ENCODE measurements around the gene MS4A10.
"Not testable (repeated sequence)": the region's sequence is repeated elsewhere in the genome, so short reads cannot be mapped to it uniquely, and the experiment has no call there.

Gene MS4A10

DNA sequence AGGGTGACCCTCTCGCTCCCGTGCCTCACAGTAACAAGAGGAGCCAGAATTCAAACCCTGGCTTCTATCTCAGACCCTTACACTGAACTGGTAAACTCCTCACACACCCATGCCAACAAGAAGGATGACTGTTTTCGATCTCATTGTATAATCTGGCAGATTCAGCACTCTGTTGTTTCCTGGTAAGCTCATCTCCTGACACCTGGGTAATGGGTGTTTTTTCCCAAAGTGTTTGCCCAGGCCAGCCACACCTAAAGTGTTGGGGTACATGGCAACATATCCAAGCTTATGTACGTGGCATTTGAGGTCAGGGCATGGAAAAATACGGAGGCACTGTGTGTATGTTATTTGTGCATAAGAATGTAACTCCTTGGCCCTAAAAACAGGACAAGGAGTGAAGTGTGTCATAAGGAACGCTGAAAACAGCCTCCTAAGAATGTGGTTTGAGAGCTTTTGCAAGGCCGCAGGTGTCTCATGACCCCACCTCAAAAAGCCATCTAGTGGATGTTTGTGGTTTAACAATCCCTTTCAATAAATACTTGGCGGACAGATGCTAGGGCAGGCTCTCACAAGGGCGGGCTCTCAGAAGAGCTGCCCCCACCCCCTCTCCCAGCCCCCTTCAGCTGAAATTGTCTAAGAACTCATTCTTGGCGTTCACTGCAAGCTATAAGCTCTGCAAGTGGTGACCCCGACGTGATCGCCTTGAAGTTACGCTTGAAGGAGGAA is 28.7 kb upstream of the MS4A10 start, which contains the start of gene MS4A15:
Gene MS4A15 (plus strand): TSS at position 561 of the 726 bp plus-strand sequence. CDS start 6,867 bp downstream, outside the sequence.
- Histone ChIP-seq H3K9me3 (ENCODE audit: control insufficient read depth, low read depth, low read length) (no peaks in the 10 kb centered on the region), H3K4me3 (ENCODE audit: low read length) (no peak within 1 kb of the TSS), H3K27me3 (ENCODE audit: control insufficient read depth, insufficient read depth, low read length) (no peaks in the 10 kb centered on the region), H3K9ac (ENCODE audit: low read length) (no peak within 1 kb of the TSS), H3K36me3 (ENCODE audit: control insufficient read depth, low read depth, low read length) (no peaks in the 10 kb centered on the region), H3K4me1 (ENCODE audit: control insufficient read depth, low read depth, low read length) (no peaks in the 10 kb centered on the region), H3K27ac (ENCODE audit: low read length) (no peak within 1 kb of the TSS)

DNA sequence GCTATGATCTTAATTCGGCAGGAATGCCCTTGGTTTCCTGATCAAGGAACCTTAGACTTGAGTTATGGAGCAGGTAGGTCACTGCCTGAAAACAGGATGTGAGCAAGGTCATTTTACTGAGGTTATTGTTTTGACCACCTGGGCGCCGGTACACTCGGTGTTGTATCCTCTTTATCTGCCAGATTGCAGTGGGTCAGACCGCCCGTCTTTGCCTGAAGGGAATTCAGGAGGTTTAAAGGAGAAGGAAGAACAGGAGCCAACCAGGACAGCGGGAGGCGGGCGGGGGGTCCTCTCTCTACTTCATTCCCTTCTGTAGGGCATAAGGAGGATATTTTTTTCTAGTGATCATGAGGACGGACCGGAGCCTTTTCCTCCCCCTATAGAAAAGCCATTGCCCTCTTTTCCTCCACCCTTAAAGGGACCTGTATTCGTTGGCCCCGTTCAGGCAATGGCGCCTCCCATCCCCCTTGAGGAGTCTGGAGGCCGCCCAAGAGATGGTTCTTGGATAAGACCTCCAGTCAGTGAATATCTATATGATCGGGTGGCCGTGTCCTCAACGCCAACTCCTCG is 27.8 kb upstream of the MS4A10 start:
- Histone ChIP-seq H3K4me1 (ENCODE audit: control insufficient read depth, low read depth, low read length) (no peaks in the 10 kb centered on the region), H3K27me3 (ENCODE audit: control insufficient read depth, insufficient read depth, low read length) (no peaks in the 10 kb centered on the region), H3K27ac (ENCODE audit: low read length) (no peak overlapping the region), H3K4me3 (ENCODE audit: low read length) (no peak overlapping the region), H3K9me3 (ENCODE audit: control insufficient read depth, low read depth, low read length) (no peaks in the 10 kb centered on the region), H3K9ac (ENCODE audit: low read length) (no peak overlapping the region), H3K36me3 (ENCODE audit: control insufficient read depth, low read depth, low read length) (no peaks in the 10 kb centered on the region)

DNA sequence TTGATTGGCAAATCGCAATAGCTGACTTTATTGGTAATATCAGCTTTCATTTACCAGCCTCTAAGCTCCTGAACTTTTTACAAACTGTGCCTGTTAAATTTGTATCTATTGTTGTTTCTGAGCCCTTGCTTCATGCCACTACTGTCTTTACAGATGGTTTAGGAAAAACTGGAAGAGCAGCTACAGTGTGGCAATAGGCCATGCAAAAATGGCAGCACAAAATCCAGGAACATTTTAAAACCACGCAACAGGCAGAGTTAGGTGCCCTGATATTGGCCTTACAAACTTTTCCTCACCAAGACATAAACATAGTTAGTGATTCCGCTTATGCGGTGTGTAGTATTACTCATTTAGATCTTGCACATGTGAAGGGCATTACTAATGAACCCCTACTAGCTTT is 26.5 kb upstream of the MS4A10 start:
- not testable (repeated sequence) for H3K4me1 ChIP-seq (ENCODE audit: control insufficient read depth, low read depth, low read length); H3K9me3 ChIP-seq (ENCODE audit: control insufficient read depth, low read depth, low read length); H3K4me3 ChIP-seq (ENCODE audit: low read length); H3K27ac ChIP-seq (ENCODE audit: low read length); H3K36me3 ChIP-seq (ENCODE audit: control insufficient read depth, low read depth, low read length); H3K27me3 ChIP-seq (ENCODE audit: control insufficient read depth, insufficient read depth, low read length); H3K9ac ChIP-seq (ENCODE audit: low read length)

DNA sequence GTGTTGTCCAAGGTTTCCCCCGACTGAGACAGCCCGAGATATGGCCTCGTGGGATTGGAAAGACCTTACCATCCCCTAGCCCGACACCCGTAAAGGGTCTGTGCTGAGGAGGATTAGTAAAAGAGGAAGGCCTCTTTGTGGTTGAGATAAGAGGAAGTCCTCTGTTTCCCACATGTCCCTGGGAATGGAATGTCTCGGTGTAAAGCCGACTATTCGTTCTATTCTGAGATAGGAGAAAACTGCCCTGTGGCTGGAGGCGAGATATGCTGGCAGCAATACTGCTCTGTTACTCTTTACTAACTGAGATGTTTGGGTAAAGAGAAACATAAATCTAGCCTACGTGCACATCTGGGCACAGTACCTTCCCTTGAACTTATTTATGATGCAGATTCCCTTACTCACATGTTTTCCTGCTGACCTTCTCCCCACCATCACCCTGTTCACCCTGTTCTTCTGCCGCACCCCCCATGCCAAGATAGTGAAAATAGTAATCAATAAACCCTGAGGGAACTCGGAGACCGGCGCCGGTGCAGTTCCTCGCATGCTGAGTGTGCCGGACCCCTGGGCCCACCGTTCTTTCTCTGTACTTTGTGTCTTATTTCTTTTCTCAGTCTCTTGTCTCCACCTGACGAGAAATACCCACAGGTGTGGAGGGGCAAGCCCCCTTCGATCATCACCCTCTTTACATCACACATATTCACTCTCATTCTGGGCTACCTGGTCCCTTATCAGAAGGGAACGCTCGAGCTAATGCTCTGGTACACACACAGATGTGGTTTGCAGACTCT is 25.5 kb upstream of the MS4A10 start:
- not testable (repeated sequence) for H3K36me3 ChIP-seq (ENCODE audit: control insufficient read depth, low read depth, low read length); H3K27me3 ChIP-seq (ENCODE audit: control insufficient read depth, insufficient read depth, low read length); H3K4me3 ChIP-seq (ENCODE audit: low read length); H3K4me1 ChIP-seq (ENCODE audit: control insufficient read depth, low read depth, low read length); H3K9ac ChIP-seq (ENCODE audit: low read length); H3K9me3 ChIP-seq (ENCODE audit: control insufficient read depth, low read depth, low read length); H3K27ac ChIP-seq (ENCODE audit: low read length)

DNA sequence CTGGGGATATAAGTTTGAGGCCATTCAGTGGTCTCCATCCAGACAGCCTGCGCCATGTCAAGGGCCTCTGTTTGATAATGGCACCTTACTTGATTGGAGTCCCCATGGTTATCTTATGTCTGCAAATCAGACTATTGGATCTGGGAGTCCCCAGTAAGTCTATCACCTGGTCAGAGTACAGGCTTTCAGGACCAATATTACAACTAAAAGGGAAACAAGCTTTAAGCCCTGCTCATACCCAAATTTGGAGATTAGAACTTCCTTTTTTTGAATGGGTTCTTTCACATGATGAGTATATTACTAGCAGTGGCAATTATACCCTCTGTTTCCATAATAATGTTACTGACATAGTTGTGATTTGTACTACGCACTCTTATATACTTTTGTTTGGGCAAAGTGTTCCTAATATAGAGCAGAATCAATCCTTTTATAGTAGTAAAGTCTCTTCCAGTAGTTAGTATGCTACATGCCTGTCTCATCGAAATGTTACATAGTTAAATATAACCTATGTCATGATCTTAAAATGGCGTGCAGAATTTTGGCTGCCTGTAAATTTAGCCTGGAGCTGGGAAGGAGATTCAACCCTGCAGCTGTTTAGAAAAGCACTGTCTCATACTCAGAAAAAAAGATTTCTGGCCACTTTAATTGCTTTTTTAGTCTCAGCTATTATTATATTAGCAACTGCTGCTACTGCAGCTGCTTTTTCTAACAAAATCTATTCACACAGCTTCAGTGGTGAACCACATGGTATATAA is 23.5 kb upstream of the MS4A10 start:
- no peak overlapping the region for H3K4me3 ChIP-seq (ENCODE audit: low read length)
- H3K9me3 ChIP-seq (ENCODE audit: control insufficient read depth, low read depth, low read length): no peaks in the 10 kb centered on the region
- no peak overlapping the region for H3K27ac ChIP-seq (ENCODE audit: low read length)
- H3K27me3 ChIP-seq (ENCODE audit: control insufficient read depth, insufficient read depth, low read length): peaks cover under 1% of the 10 kb centered on the region
- H3K36me3 ChIP-seq (ENCODE audit: control insufficient read depth, low read depth, low read length): no peaks in the 10 kb centered on the region
- no peaks in the 10 kb centered on the region for H3K4me1 ChIP-seq (ENCODE audit: control insufficient read depth, low read depth, low read length)
- no peak overlapping the region for H3K9ac ChIP-seq (ENCODE audit: low read length)

DNA sequence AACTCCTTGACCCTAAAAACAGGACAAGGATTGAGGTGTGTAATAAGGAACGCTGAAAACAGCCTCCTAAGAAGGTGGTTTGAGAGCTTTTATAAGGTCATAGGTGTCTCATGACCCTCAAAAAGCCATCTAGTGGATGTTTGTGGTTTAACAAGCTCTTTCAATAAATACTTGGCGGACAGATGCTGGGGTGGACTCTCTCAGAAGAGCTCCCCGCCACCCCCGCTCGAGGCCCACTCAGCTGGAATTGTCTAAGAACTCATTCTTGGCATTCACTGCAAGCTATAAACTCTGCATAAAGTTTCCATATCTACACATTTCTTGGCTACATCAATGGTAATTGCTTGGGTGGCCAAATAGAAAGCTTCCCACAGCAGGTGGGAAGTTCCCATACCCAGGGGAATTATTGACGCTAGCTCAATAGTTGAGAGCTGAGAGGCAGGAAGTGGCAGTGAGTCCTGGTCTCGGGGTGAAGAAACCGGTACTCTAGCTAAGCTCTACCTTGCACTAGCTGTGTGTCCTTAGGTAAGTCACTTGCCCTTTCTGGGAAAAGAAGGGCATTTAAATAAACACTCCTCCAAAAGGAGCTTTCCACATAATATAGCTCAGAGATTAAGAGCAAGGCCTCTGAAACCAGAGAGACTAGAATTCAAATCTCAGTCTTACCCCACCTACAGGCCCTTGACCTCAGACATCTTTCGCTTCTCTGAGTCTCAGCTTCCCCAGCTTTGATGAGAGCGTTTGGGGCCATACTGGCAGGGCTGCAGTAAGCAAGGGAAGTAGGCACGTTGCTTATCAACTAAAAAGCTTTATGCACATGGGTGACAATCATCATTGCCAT is 22.1 kb upstream of the MS4A10 start:
- Histone ChIP-seq H3K4me1 (ENCODE audit: control insufficient read depth, low read depth, low read length) (no peaks in the 10 kb centered on the region), H3K9ac (ENCODE audit: low read length) (no peak overlapping the region), H3K27me3 (ENCODE audit: control insufficient read depth, insufficient read depth, low read length) (peaks cover 12% of the 10 kb centered on the region), H3K27ac (ENCODE audit: low read length) (no peak overlapping the region), H3K36me3 (ENCODE audit: control insufficient read depth, low read depth, low read length) (no peaks in the 10 kb centered on the region), H3K9me3 (ENCODE audit: control insufficient read depth, low read depth, low read length) (no peaks in the 10 kb centered on the region), H3K4me3 (ENCODE audit: low read length) (no peak overlapping the region)

DNA sequence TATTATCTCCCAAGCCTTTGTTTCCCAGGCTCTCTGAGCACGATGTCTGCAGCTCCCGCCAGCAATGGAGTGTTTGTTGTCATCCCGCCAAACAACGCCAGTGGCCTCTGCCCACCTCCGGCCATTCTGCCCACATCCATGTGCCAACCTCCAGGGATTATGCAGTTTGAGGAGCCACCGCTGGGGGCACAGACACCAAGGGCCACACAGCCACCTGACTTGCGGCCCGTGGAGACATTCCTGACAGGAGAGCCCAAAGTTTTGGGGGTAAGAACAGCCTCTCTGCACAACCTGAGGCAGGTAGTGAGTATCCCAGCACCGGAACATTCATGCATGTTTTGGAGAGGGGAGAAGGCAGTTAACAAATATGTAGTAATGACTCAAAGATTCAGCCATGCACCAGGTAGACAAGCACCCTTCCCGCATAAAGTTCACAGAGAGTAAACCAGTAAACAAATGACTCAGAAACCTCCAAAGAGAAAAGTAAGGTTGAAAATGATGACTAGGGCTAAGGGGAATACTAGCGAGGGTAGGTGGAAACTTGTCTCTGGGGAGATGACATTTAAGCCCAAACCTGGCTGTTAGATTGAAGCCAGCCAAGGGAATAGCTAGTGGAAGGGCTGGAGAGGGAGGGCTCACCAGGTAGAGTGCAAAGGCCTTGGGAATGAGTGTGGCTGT is 21.3 kb upstream of the MS4A10 start:
- H3K9me3 ChIP-seq (ENCODE audit: control insufficient read depth, low read depth, low read length): no peaks in the 10 kb centered on the region
- H3K27me3 ChIP-seq (ENCODE audit: control insufficient read depth, insufficient read depth, low read length): peaks cover 15% of the 10 kb centered on the region
- H3K27ac ChIP-seq (ENCODE audit: low read length): no peak overlapping the region
- no peaks in the 10 kb centered on the region for H3K4me1 ChIP-seq (ENCODE audit: control insufficient read depth, low read depth, low read length)
- no peaks in the 10 kb centered on the region for H3K36me3 ChIP-seq (ENCODE audit: control insufficient read depth, low read depth, low read length)
- no peak overlapping the region for H3K4me3 ChIP-seq (ENCODE audit: low read length)
- H3K9ac ChIP-seq (ENCODE audit: low read length): no peak overlapping the region

DNA sequence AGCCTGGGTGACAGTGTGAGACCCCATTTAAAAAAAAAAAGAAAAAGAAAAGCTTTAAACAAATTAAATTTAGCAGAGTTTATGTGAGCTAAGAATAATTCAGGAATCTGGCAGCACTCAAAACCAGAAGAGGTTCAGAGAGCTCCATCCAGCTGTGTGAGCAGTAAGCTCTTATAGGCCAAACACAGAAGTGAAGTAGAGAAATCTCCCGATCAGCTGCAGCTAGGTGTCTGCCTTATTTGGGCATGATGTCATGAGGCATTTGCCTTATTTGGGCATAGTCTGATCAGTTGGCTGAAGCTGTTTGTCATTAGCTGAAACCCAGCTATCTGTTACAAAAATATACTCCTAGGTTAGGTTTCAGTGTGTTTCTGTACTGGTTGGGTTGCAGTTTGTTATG is 20.3 kb upstream of the MS4A10 start:
- Histone ChIP-seq H3K4me3 (ENCODE audit: low read length) (no peak overlapping the region), H3K9ac (ENCODE audit: low read length) (no peak overlapping the region), H3K9me3 (ENCODE audit: control insufficient read depth, low read depth, low read length) (no peaks in the 10 kb centered on the region), H3K27ac (ENCODE audit: low read length) (no peak overlapping the region), H3K27me3 (ENCODE audit: control insufficient read depth, insufficient read depth, low read length) (peaks cover 22% of the 10 kb centered on the region), H3K36me3 (ENCODE audit: control insufficient read depth, low read depth, low read length) (no peaks in the 10 kb centered on the region), H3K4me1 (ENCODE audit: control insufficient read depth, low read depth, low read length) (no peaks in the 10 kb centered on the region)

DNA sequence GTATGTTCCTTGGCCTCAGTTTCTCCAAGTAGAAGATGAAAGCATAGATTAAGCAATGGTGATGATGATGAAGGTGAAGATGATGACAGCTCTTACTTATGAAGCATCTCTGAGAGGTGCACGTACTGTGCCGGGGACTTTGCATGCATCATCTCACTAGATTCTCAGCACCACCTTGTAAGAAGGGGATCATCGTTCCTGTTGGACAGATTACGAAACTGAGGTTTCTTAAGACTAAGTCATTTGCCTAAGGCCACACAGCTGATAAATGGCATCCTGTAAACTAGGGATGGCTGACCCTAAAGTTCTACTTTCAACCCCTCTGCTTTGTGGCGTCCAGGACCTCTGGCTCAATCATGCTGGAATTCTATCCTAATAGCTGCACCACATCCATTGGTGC is 19.8 kb upstream of the MS4A10 start:
- no peak overlapping the region for H3K27ac ChIP-seq (ENCODE audit: low read length)
- H3K4me1 ChIP-seq (ENCODE audit: control insufficient read depth, low read depth, low read length): no peaks in the 10 kb centered on the region
- peaks cover 22% of the 10 kb centered on the region for H3K27me3 ChIP-seq (ENCODE audit: control insufficient read depth, insufficient read depth, low read length)

DNA sequence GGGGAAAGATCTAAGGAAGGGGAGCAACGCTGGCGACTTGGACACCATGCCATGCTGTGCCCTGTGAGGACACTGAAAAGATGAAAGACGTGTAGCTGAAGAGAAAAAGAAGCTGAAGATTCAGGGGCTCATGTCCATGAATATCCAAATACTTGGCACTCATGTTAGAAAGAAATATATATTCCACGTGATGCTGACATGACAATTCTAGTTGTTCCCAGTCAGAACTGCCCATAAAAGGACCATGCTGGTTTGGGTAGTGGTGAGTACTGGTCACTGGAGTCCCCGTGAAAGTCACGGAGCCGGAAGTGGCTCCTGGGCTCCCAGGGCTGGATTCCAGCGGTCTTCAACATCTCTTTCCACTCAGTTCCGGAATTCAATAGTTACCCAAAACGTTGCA is 18.6 kb upstream of the MS4A10 start:
- no peaks in the 10 kb centered on the region for H3K9me3 ChIP-seq (ENCODE audit: control insufficient read depth, low read depth, low read length)
- H3K27ac ChIP-seq (ENCODE audit: low read length): no peak overlapping the region
- no peak overlapping the region for H3K9ac ChIP-seq (ENCODE audit: low read length)
- H3K27me3 ChIP-seq (ENCODE audit: control insufficient read depth, insufficient read depth, low read length): peaks cover 22% of the 10 kb centered on the region
- H3K4me1 ChIP-seq (ENCODE audit: control insufficient read depth, low read depth, low read length): no peaks in the 10 kb centered on the region
- H3K36me3 ChIP-seq (ENCODE audit: control insufficient read depth, low read depth, low read length): no peaks in the 10 kb centered on the region
- H3K4me3 ChIP-seq (ENCODE audit: low read length): no peak overlapping the region

More for the DNA sequence above, 19.8 kb upstream of the MS4A10 start:
- Histone ChIP-seq H3K36me3 (ENCODE audit: control insufficient read depth, low read depth, low read length) (no peaks in the 10 kb centered on the region), H3K9ac (ENCODE audit: low read length) (no peak overlapping the region), H3K4me3 (ENCODE audit: low read length) (no peak overlapping the region), H3K9me3 (ENCODE audit: control insufficient read depth, low read depth, low read length) (no peaks in the 10 kb centered on the region)

All from iPS-18a (cell line).